Retina (tissue), 1 donor: ENCODE measurements around the gene TMPRSS9.
"Not testable (repeated sequence)": the region's sequence is repeated elsewhere in the genome, so short reads cannot be mapped to it uniquely, and the experiment has no call there.

Experiments
- DNase-seq: peaks from one replicate; pipeline ENCODE4 v3.0.0-alpha.2; 2016

TMPRSS9 gene

DNA sequence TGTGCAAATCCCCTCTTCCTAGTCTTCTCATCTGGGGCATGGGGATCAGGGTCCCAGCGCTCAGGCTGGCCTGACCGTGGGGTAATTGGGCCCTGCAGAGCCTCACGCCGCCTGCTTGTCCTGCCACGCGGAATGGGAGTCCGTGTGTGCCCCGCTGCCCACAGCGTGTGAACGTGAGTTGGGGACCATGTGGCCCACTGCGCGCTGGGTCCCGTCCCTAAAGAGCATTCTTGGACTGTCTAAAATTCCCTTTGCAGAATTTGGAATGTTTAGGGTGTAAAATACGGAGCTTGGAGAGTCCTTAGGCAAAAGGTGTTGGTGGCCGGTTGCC lies 2.9 kb downstream of the TMPRSS9 start:
- DNase-seq, result no peak

DNA sequence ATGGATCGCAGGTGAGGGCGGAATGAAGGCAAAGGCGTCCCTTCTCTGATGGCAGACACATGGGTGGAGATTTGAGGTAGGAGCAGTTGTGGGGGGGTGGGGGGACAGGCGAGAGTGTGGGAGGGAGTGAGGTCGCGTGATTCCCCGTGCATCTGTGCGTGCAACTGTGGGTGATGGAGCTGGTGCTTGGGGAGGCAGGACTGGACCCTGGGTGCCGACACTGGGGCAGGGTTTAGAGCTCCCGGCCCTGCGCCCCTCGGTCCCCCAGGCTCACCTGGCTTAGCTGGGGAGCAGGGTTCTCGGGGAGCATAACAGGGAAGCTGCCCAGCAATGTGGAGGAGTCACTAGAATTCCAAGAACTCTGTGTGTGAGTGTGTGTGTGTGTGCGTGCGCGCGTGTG lies 3.4 kb downstream of the TMPRSS9 start:
- no peak for DNase-seq

DNA sequence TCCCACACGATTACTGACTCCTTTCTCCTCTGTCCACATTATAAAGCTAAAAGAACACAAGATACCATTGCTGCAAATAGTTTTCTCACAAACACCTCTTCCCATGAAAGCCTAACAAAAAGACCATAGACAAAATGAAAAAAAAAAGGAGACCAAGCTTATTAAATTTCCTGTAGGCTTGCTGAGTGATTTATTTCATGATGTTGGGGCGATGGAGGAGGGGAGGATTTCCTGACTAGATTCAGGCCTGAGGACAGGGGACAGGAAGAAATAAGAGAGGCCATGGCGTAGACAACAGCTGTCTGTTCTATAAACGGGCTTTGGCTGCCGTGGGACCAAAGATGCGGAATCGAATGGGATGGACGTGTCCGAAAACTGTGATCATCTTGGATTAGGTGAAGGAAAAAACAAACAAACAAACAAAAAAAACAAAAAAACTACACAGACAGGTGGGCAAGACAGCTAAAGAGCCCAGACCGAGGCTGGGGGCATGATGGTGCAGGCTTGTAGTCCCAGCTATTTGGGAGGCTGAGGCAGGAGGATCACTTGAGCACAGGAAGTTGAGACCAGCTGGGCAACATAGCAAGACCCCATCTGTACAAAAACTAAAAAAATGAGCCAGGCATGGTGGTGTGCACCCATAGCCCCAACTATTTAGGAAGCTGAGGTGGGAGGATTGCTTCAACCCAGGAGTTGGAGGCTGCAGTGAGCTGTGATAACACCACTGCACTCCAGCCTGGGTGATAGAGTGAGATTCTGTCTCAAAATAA lies 5.3 kb downstream of the TMPRSS9 start:
- DNase-seq, result no peak

DNA sequence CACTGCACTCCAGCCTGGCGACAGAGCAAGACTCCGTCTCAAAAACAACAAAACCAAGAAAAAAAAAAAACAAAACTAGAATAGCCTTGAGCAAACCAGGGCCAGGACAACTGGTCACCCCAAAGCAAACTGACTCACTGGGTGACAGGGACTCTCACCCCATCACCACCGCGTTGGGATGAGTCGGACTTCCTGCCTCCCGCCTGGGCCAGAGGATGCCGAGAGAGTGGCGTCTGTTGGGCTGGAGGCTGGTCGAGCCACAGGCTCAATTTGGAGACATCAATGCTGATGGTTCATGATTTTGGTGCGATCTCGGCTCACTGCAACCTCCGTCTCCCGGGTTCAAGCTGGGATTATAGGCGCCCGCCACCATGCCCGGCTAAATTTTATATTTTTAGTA lies 11.6 kb downstream of the TMPRSS9 start:
- no peak for DNase-seq

DNA sequence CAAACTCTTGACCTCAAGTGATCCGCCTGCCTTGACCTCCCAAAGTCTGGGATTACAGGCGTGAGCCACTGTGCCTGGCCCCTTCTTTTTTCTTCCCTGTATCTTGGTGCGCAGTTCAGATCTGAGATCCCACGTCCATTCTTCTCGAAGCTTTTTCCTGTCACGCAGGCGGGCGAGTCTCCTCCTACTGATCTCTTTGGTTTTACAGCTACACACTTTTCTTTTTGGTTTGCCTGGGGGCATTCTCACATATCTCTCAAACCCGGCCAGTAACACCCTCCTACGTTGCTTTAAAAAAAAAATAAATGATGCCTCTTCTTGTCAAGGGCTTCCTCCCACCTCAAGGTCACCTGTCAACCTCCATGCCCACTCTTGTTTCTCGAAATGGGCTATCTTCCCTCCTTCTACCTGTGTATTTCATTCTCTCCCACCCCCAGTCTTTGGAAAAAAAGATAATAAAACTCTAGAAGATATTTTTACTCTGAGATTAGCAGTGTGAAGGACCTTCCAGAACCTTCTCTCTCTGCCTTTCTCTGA lies 12.1 kb downstream of the TMPRSS9 start:
- DNase-seq, result no peak

DNA sequence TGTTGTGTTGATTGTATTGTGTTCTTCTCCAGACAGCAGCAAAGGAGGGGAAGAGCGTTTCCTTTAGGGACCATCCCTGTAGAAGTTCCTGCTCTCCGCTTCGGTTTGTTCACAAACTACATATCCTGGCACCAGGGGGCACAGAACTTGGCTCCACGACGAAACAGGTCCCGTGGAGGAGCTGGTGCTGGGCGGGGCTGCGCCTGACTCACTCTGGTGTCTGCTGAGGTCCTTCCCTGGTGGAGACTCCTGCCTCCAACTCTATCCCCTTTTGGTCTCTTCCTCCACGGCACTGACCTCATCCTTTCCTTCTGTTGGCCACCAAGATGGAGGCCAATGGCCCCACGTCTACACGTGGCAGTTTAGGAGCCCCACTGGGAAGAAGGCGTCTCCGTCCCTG lies 14.7 kb downstream of the TMPRSS9 start:
- no peak for DNase-seq

DNA sequence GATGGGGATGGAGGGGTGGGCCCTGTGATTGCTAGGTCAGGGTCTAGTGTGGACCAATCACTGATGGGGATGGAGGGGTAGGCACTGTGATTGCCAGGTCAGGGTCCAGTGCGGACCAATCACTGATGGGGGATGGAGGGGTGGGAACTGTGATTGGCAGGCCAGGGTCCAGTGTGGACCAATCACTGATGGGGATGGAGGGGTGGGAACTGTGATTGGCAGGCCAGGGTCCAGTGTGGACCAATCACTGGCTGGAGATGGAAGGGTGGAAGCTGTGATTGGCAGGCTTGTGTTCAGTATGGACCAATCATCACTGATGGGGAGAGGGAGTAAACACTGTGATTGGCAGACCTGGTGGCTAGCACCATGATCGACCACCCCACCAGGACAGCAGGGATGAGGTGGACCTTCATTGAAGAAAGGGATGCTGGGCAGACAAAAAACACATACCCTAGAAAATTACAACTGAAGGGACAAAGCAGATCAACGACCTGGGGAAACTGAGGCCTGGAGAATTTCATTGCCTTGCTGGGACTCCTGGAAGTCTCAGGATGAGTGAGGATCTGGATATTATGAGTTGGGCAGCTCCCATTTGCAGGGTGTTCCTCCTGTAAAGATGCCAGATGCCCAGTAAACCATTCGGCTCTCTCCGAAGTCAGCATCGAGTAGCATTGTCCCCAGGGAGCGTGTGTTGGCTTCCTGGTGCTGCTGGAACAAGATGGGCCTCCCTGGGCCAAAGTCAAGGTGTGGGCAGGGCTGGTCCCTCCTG lies 15.5 kb downstream of the TMPRSS9 start:
- no peak for DNase-seq

DNA sequence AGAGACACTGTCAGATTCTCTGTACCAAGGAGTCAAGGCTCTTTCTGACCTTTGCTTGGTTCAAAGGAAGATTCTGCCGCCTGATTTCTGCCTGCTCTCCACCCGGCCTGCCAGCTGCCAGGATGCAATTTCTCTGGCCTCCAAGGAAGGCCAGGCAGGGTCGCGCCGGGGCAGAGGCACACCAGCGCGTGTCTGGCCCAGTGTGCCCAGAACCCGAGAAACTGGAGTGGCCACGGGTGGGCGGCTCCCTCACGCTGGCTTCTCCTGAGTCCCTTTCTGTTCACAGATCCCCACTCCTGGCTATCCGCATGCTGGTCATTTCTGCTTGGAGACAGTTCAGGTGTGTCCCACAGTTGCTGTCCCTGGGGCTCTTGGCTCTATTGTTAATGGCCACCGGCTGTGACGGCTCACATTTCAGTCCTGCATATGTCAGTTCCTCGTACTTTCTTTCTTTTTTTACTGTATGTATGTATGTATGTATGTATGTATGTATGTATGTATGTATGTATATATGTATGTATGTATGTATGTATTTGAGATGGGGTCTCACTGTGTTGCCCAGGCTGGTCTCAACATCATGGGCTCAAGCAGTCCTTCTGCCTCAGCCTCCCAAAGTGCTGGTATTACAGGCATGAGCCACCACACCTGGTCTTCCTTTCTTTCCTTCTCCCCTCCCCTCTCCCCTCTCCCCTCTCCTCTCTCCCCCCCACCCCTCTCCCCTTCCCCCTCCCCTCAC lies 16.9 kb downstream of the TMPRSS9 start:
- no peak for DNase-seq

DNA sequence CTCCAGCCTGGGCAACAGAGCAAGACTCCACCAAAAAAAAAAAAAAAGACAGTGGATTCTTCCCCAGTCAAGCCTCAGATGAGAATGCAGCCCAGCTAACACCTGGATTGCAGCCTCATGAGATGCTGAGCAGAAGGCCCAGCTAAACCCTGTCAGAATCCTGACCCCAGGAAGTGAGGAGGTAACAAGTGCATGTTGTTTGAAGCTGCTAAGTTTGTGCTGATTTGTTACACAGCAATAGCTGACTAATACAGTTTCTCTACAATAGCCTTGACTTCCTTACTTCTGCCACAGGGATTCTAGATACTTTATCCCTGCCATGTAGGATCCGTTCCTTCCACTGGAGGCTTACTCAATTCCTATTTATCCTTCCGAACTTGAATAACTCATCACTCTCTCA lies 20.5 kb downstream of the TMPRSS9 start:
- no peak for DNase-seq

DNA sequence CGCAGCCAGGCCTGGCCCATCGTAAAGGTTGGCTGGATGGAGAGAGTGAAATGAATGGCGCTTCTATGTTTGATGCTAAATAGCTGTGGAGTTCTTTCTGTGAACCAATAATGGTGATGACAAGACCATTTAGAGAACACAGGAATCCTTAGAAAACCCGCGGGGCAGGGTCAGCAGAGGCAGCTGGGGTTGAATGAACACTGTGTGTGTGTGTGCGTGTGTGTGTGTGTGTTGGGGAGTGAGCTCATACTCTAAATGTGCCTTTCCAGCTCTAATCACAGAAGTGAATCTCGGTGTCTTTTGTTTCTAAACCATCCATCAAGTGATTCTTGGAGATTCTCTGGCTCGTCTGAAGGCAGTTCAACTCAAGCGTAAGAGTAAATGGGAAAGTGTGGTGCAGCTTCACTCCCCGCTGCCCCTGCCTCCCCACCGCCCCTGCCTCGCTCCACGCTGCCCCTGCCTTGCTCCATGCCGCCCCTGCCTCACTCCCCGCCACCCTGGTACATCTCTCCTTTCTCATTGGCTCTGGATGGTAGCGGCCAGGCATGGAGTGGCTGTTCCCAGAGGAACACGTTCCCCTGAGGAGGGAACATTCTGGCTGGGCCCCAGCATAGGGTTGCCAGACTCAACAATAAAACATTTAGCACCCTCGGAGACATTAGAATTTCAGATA lies 21.2 kb downstream of the TMPRSS9 start:
- DNase-seq, result peak; percentile 88

DNA sequence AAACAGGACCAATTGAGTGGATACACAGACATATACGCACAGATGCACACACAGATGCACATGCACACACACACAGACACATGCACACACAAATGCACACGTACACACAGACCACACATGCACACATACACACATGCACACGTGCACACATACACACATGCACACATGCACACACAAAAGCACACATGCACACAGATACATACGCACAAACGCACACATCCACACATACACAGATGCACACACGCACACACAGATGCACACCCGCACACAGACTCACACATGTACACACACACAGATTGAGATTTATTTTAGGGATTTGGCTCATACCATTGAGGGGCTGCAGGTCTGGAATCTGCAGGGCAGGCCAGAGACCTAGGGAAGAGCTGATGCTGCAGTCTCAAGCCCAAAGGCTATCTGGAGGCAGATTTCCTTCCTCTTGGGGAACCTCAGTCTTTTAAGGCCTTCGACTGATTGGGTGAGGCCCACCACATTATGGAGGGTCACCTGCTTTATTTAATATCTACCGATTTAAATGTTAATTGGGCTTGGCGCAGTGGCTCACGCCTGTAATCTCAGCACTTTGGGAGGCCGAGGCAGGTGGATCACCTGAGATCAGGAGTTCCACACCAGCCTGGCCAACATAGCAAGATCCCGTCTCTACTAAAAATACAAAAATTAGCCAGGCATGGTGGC lies 22.6 kb downstream of the TMPRSS9 start:
- no peak for DNase-seq

DNA sequence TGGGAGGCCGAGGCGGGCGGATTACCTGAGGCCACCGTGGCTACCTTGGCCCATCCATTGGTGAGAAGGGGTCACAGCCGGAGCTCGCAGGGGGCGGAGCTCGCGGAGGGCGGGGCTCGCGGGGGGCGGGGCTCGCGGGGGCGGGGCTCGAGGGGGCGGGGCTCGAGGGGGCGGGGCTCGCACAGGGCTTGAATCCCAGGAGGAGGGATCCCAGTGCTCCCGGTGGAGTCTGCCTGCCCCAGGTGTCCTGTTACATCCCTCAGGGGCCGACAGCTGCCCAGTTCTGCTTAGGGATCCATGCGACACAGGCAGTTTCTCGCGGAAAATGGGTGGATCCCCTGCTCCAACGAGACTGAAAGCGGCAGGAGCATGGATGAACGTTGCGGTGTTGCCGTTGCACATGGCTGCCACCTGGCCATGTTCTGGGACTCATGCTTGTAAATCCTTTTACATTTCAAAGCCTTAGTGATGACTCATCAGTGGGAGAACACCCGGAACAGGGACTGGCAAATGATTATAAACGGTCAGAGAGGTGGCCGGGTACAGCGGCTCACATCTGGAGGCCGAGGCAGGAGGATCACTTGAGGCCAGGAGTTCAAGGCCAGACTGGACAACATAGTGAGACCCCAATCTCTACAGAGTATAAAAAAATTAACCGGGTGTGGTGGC lies 25.1 kb downstream of the TMPRSS9 start:
- no peak for DNase-seq

DNA sequence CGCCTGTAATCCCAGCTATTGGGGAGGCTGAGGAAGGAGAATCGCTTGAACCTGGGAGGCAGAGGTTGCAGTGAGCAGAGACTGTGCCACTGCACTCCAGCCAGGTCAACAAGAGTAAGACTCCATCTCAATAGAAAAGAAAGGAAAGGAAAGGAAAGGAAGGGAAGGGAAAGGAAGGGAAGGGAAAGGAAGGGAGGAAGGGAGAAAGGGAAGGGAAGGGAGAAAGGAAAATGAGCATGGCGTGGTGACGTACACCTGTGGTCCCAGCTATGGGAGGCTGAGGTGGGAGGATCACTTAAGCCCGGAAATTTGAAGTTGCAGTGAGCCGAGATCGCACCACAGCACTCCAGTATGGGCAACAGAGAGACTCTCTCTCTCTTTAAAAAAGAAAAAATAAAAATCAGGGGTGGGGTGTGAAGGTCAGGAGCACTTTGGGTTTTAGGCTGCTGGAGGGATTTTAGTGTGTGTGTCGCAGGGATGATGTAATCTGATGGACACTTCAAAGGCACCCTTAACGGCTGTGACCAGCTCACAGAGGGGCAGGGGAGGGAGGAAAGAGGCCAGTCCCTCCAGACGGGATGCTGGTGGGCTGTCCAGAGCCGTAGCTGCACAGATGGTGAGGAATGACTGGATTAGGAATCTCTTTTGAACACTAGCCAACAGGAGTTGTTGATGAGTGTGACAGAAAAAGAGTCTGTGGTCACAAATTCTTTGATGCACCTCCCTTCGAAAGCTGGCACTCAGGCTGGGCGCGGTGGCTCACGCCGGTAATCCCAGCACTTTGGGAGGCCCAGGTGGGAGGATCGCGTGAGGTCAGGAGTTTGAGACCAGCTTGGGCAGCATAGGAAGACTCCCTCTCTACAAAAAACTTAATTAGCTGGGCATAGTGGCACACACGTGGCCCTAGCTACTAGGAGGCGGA lies 27.6 kb downstream of the TMPRSS9 start:
- DNase-seq, result no peak

DNA sequence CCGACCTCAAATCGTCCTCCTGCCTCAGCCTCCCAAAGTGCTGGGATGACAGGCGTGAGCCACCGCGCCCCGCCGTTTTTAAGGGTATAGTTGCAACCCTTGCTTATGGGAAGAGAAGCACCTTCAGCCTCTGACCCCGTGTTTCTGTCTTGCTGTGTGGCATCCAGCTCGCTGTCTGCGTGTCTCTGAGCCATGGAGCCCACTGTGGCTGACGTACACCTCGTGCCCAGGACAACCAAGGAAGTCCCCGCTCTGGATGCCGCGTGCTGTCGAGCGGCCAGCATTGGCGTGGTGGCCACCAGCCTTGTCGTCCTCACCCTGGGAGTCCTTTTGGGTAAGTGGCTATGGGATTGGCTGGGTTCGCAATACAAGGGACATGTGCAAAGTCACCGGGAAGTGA lies 29.5 kb downstream of the TMPRSS9 start:
- no peak for DNase-seq

DNA sequence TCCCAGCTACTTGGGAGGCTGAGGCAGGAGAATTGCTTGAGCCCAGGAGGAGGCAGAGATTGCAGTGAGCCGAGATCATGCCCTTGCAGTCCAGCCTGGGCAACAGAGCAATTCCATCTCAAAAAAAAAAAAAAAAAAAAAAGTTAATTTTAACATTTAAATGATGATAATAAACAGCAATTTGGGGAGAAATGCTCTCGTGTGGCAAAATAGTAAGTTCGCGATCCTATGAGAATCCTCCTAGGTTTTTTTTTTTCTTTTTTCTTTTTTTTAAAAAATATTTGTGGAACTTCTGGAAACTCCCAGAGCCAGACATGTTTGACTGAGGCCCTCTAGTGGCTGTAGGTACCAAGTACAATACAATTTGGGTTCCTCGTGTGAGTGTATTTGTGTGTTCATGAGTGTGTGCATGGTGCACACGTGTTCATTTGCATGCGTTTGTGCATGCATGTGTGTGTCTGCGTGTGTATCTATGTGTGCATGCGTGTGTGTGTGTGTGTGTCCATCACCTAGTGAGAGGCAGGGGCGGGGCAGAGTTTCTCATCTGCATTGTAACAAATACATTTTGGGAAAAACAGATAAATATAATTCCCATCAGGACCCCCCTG lies 31.2 kb downstream of the TMPRSS9 start:
- DNase-seq, result peak; percentile 74

DNA sequence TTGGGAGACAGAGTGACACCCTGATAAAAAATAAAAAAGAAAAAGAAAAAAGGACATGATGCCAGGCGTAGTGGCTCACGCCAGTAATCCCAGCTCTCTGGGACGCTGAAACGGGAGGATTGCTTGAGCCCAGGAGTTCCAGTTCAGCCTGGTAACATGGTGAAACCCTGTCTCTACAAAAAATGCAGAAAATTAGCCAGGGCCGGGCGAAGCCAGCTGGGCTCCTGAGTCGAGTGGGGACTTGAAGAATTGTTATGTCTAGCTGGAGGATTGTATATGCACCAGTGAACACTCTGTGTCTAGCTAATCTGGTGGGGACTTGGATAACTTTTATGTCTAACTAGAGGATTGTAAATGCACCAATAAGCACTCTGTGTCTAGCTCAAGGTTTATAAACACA lies 32.3 kb downstream of the TMPRSS9 start:
- no peak for DNase-seq

DNA sequence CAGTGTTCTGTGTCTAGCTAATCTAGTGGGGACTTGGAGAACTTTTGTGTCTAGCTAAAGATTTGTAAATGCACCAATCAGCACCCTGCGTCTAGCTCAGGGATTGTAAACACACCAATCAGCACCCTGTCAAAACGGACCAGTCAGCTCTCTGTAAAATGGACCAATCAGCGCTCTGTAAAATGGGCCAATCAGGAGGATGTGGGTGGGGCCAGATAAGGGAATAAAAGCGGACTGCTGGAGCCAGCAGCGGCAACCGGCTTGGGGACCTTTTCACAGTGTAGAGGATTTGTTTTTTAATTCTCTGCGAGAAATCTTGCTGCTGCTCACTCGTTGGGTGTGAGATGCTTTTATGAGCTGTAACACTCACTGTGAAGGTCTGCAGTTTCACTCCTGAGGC lies 32.8 kb downstream of the TMPRSS9 start:
- not testable (repeated sequence) for DNase-seq

DNA sequence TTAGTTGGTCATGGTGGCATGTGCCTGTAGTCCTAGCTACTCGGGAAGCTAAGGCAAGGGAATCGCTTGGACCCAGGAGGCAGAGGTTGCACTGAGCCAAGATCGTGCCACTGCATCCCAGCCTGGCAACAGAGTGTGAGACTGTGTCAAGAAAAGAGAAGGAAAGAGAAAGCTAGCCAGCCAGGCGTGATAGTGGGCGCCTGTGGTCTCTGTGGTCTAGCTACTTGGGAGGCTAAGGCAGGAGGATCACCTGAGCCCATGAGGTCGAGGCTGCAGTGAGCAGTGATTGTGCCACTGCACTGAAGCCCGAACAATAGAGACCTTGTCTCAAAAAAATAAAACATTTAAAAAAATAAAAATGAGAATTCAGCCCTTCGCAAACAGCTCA lies 34.0 kb downstream of the TMPRSS9 start:
- DNase-seq, result no peak

DNA sequence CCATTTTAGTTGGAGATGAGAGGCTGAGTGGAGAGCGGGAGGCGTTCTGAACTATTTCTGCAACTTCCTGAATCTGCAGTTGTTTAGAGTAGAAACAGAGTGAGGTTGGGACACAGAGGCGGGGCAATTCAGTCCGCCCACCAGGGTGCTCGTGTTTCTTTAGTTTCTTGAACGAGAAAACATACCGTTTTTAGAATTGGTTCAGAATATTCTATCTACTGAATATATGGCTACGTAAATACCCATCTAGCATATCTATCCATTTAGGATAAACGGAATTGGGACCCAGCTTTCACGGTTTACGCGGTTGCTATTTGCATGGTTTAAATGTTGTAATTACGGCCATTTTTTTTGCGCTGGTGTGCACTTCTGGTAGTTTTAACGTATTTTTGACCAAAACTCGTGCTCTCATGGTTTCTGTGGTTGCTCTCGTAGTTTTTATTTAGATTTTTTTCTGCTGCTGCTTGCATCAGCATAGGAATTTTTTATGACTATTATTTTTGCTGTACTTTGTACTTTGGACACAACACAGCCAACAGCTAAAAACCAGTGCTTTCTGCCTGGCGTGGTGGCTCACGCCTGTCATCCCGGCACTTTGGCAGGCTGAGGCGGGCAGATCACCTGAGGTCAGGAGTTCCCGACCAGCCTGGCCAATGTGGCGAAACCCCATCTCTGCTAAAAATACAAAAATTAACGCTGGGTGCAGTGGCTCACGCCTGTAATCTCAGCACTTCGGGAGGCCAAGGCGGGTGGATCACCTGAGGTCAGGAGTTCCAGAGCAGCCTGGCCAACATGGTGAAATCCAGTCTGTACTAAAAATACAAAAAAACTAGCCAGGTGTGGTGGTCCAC lies 34.6 kb downstream of the TMPRSS9 start:
- no peak for DNase-seq
